SK-N-SH (cell line): ENCODE results near the gene TRIM67.

Experiments
- ELF1 ChIP-seq: IDR thresholded peaks from 2 replicates; pipeline ENCODE4 v1.4.0; 2012
- JUND ChIP-seq: IDR thresholded peaks from 2 replicates; pipeline ENCODE4 v1.4.0; 2012
- NFIC ChIP-seq: IDR thresholded peaks from 2 replicates; pipeline ENCODE4 v1.4.0; 2012; ENCODE audit warnings: borderline replicate concordance
- RAD21 ChIP-seq: IDR thresholded peaks from 2 replicates; pipeline ENCODE4 v1.6.1; 2012; ENCODE audit warnings: mild to moderate bottlenecking, low read length
- SMC3 ChIP-seq: IDR thresholded peaks from 2 replicates; pipeline ENCODE4 v1.6.1; 2012; ENCODE audit warnings: low read depth, low read length, improper control_type of control experiment
- TAF1 ChIP-seq: IDR thresholded peaks from 2 replicates; pipeline ENCODE4 v1.6.1; 2012; ENCODE audit warnings: low read depth, mild to moderate bottlenecking, low read length, moderate library complexity, borderline replicate concordance
- TCF12 ChIP-seq: IDR thresholded peaks from 2 replicates; pipeline ENCODE4 v1.4.0; 2012
- TEAD4 ChIP-seq: IDR thresholded peaks from 2 replicates; pipeline ENCODE4 v1.4.0; 2012; ENCODE audit warnings: mild to moderate bottlenecking, borderline replicate concordance; ENCODE audit not compliant: insufficient read depth
- YY1 ChIP-seq: IDR thresholded peaks from 2 replicates; pipeline ENCODE4 v1.4.0; 2012; ENCODE audit warnings: low read depth, mild to moderate bottlenecking
- TF ChIP-seq, protein P1 (sequence below): fragments of 200-600 bp; sonication (generic); IDR thresholded peaks from 2 replicates; pipeline ENCODE4 v1.6.1; 2017; ENCODE audit warnings: antibody characterized with exemption, mild to moderate bottlenecking, moderate library complexity
- TF ChIP-seq, protein P2 (sequence below): IDR thresholded peaks from 2 replicates; pipeline ENCODE4 v1.4.0; 2012; ENCODE audit warnings: low read depth

- TF ChIP-seq, protein P1, sequence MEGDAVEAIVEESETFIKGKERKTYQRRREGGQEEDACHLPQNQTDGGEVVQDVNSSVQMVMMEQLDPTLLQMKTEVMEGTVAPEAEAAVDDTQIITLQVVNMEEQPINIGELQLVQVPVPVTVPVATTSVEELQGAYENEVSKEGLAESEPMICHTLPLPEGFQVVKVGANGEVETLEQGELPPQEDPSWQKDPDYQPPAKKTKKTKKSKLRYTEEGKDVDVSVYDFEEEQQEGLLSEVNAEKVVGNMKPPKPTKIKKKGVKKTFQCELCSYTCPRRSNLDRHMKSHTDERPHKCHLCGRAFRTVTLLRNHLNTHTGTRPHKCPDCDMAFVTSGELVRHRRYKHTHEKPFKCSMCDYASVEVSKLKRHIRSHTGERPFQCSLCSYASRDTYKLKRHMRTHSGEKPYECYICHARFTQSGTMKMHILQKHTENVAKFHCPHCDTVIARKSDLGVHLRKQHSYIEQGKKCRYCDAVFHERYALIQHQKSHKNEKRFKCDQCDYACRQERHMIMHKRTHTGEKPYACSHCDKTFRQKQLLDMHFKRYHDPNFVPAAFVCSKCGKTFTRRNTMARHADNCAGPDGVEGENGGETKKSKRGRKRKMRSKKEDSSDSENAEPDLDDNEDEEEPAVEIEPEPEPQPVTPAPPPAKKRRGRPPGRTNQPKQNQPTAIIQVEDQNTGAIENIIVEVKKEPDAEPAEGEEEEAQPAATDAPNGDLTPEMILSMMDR, result no peak
- TF ChIP-seq SMC3 (no peak), TEAD4 (no peak), TAF1 (no peak), YY1 (no peak), RAD21 (no peak), JUND (no peak), TCF12 (no peak), ELF1 (no peak), NFIC (no peak)
- TF ChIP-seq, protein P2, sequence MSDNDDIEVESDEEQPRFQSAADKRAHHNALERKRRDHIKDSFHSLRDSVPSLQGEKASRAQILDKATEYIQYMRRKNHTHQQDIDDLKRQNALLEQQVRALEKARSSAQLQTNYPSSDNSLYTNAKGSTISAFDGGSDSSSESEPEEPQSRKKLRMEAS, result no peak
Observed at GRCh38 chr1:231162970-231163829, 1.3 kb downstream of the TRIM67 start.
